Measurements from ENCODE around the gene TUT1.
A peak's percentile ranks its signal among the peaks of the same experiment; 100 is the strongest.
"Not testable (repeated sequence)": the region's sequence is repeated elsewhere in the genome, so short reads cannot be mapped to it uniquely, and the experiment has no call there.

TUT1 gene

DNA sequence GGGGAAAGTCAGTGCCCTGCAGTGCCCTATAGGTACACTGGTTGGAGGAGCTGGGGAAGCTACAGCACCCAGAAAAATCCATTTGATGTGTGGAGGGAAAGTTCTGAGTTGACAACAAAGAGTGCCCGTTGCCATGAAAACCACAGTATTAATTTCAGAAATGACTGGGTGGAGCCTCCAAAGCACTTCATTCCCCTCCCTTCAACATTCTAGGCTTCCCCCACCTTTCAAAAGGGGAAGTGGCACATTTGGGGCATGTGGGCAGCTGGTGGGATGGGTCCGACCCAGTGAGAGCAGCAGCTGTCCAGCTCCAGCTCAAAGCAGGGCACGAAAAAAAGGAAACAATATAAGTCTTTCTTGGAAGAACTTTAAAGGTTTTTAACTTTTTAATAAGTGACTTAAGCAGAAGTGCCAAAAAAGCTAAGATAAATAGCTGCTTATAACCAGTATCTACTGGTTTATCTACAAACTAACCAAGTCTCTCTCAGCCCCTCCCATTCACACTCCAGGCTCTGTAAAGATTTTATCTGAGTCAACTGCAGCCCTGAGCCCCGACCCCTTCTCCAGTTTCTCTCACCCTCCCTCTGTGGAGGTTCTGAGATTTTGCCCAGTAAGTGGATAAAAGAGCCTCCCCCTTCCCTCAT is 35.7 kb downstream of the TUT1 start:
- in situ Hi-C loops (cut with MboI; ENCODE audit: low sequenced_read_pairs, unreplicated experiment) = no loop called here
- DNase-seq (ENCODE audit: low spot score) = peak; percentile 73
- TF ChIP-seq, protein P1, sequence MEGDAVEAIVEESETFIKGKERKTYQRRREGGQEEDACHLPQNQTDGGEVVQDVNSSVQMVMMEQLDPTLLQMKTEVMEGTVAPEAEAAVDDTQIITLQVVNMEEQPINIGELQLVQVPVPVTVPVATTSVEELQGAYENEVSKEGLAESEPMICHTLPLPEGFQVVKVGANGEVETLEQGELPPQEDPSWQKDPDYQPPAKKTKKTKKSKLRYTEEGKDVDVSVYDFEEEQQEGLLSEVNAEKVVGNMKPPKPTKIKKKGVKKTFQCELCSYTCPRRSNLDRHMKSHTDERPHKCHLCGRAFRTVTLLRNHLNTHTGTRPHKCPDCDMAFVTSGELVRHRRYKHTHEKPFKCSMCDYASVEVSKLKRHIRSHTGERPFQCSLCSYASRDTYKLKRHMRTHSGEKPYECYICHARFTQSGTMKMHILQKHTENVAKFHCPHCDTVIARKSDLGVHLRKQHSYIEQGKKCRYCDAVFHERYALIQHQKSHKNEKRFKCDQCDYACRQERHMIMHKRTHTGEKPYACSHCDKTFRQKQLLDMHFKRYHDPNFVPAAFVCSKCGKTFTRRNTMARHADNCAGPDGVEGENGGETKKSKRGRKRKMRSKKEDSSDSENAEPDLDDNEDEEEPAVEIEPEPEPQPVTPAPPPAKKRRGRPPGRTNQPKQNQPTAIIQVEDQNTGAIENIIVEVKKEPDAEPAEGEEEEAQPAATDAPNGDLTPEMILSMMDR (IDR thresholded peaks at IDR 0.05; ENCODE audit: borderline replicate concordance, control extremely low read depth, extremely low read depth, insufficient read depth, missing control alignments) = no peak

DNA sequence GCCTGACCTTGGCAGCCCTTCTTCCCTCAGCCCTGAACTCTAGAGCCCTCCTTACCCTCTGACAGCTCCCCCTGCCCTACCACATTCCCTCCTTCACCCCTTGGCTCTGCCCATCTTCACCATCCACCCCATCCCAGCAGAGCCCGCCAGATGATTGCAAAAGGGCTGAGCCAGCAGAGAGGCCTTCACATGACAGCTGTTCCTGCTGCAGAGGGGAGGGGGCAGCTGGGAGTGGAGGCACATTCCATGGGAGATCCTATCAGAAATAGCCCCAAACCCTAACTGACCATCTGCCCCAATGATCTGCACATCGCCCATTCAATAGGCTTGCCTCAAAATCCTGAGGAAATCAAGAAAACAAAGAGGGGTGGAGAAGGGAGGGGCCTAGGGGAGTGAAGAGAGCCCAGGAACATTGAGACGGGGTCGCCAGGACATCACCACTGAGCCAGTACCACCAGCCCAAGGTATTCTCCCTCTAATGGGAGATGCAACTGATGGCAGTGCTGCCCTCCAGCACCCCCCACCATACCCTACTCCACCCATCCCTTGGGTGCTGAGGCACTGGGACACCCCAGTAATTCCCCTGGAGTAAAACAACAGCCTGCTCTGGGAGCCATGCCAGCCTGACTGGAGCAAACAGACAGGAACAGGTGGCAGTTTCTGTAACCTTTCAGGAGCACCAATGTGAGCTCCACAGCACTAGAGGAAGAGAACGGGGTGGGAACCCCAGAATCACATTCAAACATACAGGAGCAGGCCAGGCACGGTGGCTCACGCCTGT is 36.7 kb downstream of the TUT1 start:
- DNase-seq (ENCODE audit: low spot score) = no peak
- TF ChIP-seq, protein P1 (IDR thresholded peaks at IDR 0.05; ENCODE audit: borderline replicate concordance, control extremely low read depth, extremely low read depth, insufficient read depth, missing control alignments) = no peak
- in situ Hi-C loops (cut with MboI; ENCODE audit: low sequenced_read_pairs, unreplicated experiment) = no loop called here

DNA sequence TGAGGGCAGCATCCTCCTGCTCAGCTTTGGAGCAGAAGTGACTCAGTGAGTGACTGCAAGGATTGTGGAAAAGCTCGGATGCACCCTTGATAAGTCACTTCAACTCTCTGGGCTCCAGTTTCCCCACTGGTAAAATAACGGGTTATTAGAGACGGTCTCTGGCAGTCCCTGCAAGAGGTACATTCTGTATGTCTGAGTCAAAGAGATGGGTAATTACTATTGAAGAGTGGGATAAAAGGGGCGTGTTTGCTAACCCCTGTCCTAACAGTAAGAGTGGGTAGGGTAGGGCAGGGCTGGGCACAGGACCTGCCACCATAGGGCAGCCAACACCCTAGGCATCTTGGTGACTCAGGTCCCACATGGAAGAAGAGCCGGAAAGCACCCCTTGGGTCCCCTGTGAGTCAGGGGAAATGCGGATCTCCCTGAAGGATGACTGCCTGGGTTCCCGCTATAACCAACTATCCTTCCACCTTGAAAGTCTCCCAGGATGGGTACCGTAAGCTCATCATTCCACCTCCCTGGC is 37.4 kb downstream of the TUT1 start:
- in situ Hi-C loops (cut with MboI; ENCODE audit: low sequenced_read_pairs, unreplicated experiment) = no loop called here
- TF ChIP-seq, protein P1 (IDR thresholded peaks at IDR 0.05; ENCODE audit: borderline replicate concordance, control extremely low read depth, extremely low read depth, insufficient read depth, missing control alignments) = no peak
- no peak for DNase-seq (ENCODE audit: low spot score)

DNA sequence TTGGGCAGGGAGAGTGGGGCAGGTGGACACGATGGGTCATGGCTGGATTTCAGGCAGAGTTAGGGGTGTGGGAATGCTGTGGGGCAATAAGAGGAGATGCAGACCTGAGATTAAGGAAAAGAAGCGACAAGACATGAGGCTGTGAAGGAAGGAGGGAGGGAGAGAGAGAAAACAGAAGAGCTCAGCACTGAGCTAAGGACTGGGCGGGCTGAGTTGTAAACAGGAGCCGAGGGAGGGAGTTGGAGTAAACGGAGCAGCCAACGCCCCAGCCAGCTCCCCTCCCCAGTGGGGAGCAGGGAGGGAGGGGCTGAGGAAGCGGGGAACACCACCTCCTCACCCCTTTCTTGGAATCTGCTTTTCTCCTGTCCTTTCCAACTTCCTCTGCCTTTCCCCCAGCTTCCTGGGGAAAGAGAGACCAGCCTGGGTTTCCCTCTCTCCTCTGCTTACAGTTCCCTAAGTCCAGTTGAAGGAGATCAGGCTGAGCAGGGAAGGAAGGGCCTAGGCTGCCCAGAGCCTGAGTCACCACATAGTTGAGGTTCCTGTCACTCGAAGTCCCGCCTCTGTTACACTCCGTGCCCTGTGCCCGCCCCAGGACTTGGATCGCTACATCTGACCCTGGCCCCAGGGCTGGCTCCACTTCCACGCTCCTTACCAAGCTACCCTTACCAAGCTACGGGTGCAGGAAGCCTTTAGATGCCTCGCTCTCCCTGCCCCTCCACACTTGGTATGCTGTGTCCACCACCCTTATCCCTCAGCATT is 38.1 kb downstream of the TUT1 start:
- in situ Hi-C loops (cut with MboI; ENCODE audit: low sequenced_read_pairs, unreplicated experiment) = no loop called here
- DNase-seq (ENCODE audit: low spot score) = no peak
- TF ChIP-seq, protein P1 (IDR thresholded peaks at IDR 0.05; ENCODE audit: borderline replicate concordance, control extremely low read depth, extremely low read depth, insufficient read depth, missing control alignments) = no peak

DNA sequence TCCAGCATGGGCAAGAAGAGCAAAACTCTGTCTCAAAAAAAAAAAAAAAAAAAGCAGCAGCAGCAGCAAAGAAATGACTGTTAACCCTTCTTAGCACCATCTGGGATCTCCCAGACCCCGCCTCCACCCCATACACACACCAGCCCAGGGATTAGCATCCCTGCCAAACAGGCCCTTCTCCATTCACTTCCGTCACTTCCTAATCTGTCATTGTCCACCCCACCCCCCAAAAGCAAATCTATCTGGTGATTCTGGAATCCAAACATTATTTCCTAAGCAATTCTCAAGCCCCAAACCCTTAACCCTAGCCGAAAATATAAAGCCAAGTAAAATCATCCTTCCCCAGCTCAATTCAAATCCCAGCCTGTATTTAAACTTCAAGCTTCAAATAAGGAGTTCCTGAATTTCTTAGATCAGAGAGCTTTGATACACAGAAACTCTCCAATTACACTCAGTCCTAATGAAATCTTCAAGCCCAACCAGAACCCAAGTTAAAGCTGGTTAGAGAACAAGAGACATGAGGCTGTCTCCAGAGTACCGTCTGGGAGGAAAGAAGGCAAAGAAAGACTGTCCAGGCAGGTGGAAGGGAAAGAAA is 38.7 kb downstream of the TUT1 start:
- TF ChIP-seq, protein P1 (IDR thresholded peaks at IDR 0.05; ENCODE audit: borderline replicate concordance, control extremely low read depth, extremely low read depth, insufficient read depth, missing control alignments) = no peak
- in situ Hi-C loops (cut with MboI; ENCODE audit: low sequenced_read_pairs, unreplicated experiment) = no loop called here
- DNase-seq (ENCODE audit: low spot score) = no peak

DNA sequence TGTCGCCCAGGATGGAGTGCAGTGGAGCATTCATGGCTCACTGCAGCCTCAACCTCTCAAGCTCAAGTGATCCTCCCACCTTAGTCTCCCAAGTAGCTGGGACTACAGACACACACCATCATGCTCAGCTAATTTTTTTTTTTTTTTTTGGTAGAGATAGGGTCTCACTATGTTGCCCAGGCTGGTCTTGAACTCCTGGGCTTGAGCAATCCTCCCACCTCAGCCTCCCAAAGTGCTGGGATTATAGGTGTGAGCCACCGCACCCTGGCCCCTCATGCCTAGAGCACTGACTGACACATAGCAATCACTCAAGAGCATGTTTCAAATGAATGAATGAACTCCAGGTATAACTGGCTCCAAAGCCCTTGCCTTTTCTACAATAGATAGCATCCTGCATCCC is 40.8 kb downstream of the TUT1 start:
- DNase-seq (ENCODE audit: low spot score); in situ Hi-C loops (cut with MboI; ENCODE audit: low sequenced_read_pairs, unreplicated experiment): not testable (repeated sequence)
